SK-N-SH (cell line): ENCODE measurements around the gene TTC19. TPM values are rescaled to one million over a fixed set of nuclear protein-coding genes. Genes with fewer than 3 reads are reported as not detected.

Experiments
- CTCF ChIA-PET: fragments of 300-600, 350-600 bp; formaldehyde crosslinking; extraction: SDS; loops from one replicate; lab custom pipeline; 2021; lab: Yijun Ruan, JAX
- POLR2A ChIA-PET: fragments of 350-600 bp; sonication (Branson Sonifier 250); formaldehyde crosslinking; extraction: SDS; loops from one replicate; lab custom pipeline; 2020; ENCODE audit warnings: antibody characterized with exemption, inconsistent platforms; lab: Yijun Ruan, JAX
- DNase-seq: peaks from one replicate; pipeline ENCODE4 v3.0.0; 2012
- H2AFZ ChIP-seq: fragments of 200-600 bp; sonication (generic); 2 replicates; pipeline ENCODE4 v1.8.1; 2016; ENCODE audit warnings: antibody characterized with exemption, mild to moderate bottlenecking, low read depth
- H3F3A ChIP-seq: fragments of 200-600 bp; sonication (generic); replicated peaks from 2 replicates; pipeline ENCODE3; 2016; ENCODE audit warnings: antibody characterized with exemption, mild to moderate bottlenecking; ENCODE audit not compliant: insufficient read depth
- H3K27ac ChIP-seq, 2 experiments: fragments of 200-500 bp in 1 of 2; fragments of 200-600 bp in 1 of 2; sonication (Bioruptor generic) in 1 of 2; sonication (generic), shearing (Covaris generic) in 1 of 2; 2 replicates each; pipeline versions ENCODE4 v1.5.1 to v1.6.1; 2014 to 2016; ENCODE audit warnings: low read depth in 2 of 2, inconsistent platforms in 1 of 2, low read length in 1 of 2, mild to moderate bottlenecking in 1 of 2, mixed read lengths in 1 of 2
- H3K27me3 ChIP-seq: fragments of 200-600 bp; sonication (generic), shearing (Covaris generic); 2 replicates; pipeline ENCODE4 v1.6.1; 2016; ENCODE audit warnings: mixed run types; ENCODE audit not compliant: insufficient read depth
- H3K36me3 ChIP-seq, 2 experiments: fragments of 200-500 bp in 1 of 2; fragments of 200-600 bp in 1 of 2; sonication (Bioruptor generic) in 1 of 2; sonication (generic) in 1 of 2; replicated peaks in 1 of 2; 2 replicates each; pipeline versions ENCODE3 to v1.5.1; 2014 to 2016; ENCODE audit warnings: low read length in 1 of 2, mild to moderate bottlenecking in 1 of 2; ENCODE audit not compliant: insufficient read depth in 2 of 2, control insufficient read depth in 1 of 2
- H3K4me1 ChIP-seq, 2 experiments: fragments of 200-500 bp in 1 of 2; fragments of 200-600 bp in 1 of 2; sonication (Bioruptor generic) in 1 of 2; sonication (generic), shearing (Covaris generic) in 1 of 2; 2 replicates each; pipeline versions ENCODE4 v1.5.1 to v1.6.1; 2014 to 2016; ENCODE audit warnings: low read depth in 1 of 2, low read length in 1 of 2, mixed run types in 1 of 2; ENCODE audit not compliant: insufficient read depth in 2 of 2, control insufficient read depth in 1 of 2
- H3K4me2 ChIP-seq: fragments of 200-600 bp; sonication (generic), shearing (Covaris generic); 2 replicates; pipeline ENCODE4 v1.6.1; 2017; ENCODE audit warnings: mixed run types
- H3K4me3 ChIP-seq, 2 experiments: fragments of 200-500 bp in 1 of 2; fragments of 200-600 bp in 1 of 2; sonication (Bioruptor generic) in 1 of 2; sonication (generic), shearing (Covaris generic) in 1 of 2; 2 replicates each; pipeline versions ENCODE4 v1.5.1 to v1.8.1; 2014 to 2016; ENCODE audit warnings: low read depth in 2 of 2, inconsistent platforms in 1 of 2, low read length in 1 of 2, mild to moderate bottlenecking in 1 of 2, mixed read lengths in 1 of 2, moderate library complexity in 1 of 2
- H3K79me2 ChIP-seq: fragments of 200-600 bp; sonication (generic); 2 replicates; pipeline ENCODE4 v1.8.1; 2017; ENCODE audit warnings: mild to moderate bottlenecking; ENCODE audit not compliant: insufficient read depth
- H3K9ac ChIP-seq: fragments of 200-600 bp; sonication (generic); 2 replicates; pipeline ENCODE4 v1.6.1; 2017; ENCODE audit warnings: mixed run types
- H3K9me2 ChIP-seq: fragments of 200-600 bp; sonication (generic); 2 replicates; pipeline ENCODE4 v1.6.1; 2017; ENCODE audit warnings: mixed run types
- H3K9me3 ChIP-seq: fragments of 200-600 bp; sonication (generic); 2 replicates; pipeline ENCODE4 v1.6.1; 2017; ENCODE audit warnings: mixed run types, mild to moderate bottlenecking, moderate library complexity
- H4K20me1 ChIP-seq: fragments of 200-600 bp; sonication (generic); 2 replicates; pipeline ENCODE4 v1.6.1; 2017; ENCODE audit warnings: mild to moderate bottlenecking, mixed run types; ENCODE audit not compliant: insufficient read depth
- CHD2 ChIP-seq: fragments of 150-350 bp; IDR thresholded peaks from 2 replicates; pipeline ENCODE4 v1.6.1; 2018; ENCODE audit warnings: low read length; ENCODE audit not compliant: partially characterized antibody
- CTCF ChIP-seq: fragments of 200-600 bp; sonication (generic); IDR thresholded peaks from 2 replicates; pipeline ENCODE4 v1.6.1; 2017; ENCODE audit warnings: antibody characterized with exemption, mild to moderate bottlenecking, moderate library complexity
- EP300 ChIP-seq, 2 experiments: IDR thresholded peaks; 2 replicates each; pipeline versions ENCODE4 v1.4.0 to v1.6.1; 2012; ENCODE audit warnings: borderline replicate concordance in 1 of 2, low read depth in 1 of 2, low read length in 1 of 2
- FOSL2 ChIP-seq: IDR thresholded peaks from 2 replicates; pipeline ENCODE4 v1.4.0; 2012; ENCODE audit warnings: low read depth, mild to moderate bottlenecking, moderate library complexity, borderline replicate concordance
- GABPA ChIP-seq: IDR thresholded peaks from 2 replicates; pipeline ENCODE4 v1.4.0; 2012; ENCODE audit warnings: low read depth, mild to moderate bottlenecking
- JUND ChIP-seq: IDR thresholded peaks from 2 replicates; pipeline ENCODE4 v1.4.0; 2012
- MAX ChIP-seq: IDR thresholded peaks from 2 replicates; pipeline ENCODE4 v1.4.0; 2012; ENCODE audit warnings: low read depth
- MEF2A ChIP-seq: IDR thresholded peaks from 2 replicates; pipeline ENCODE4 v1.4.0; 2012; ENCODE audit warnings: low read depth, borderline replicate concordance
- NFIC ChIP-seq: IDR thresholded peaks from 2 replicates; pipeline ENCODE4 v1.4.0; 2012; ENCODE audit warnings: borderline replicate concordance
- NRF1 ChIP-seq: IDR thresholded peaks from 2 replicates; pipeline ENCODE4 v1.6.1; 2012; ENCODE audit warnings: low read depth, mild to moderate bottlenecking, low read length
- REST ChIP-seq: IDR thresholded peaks from 2 replicates; pipeline ENCODE4 v1.6.1; 2012; ENCODE audit warnings: mild to moderate bottlenecking, low read depth, low read length, moderate library complexity
- SIN3A ChIP-seq: IDR thresholded peaks from 2 replicates; pipeline ENCODE4 v1.6.1; 2012; ENCODE audit warnings: low read depth, mild to moderate bottlenecking, low read length, moderate library complexity, borderline replicate concordance
- SMC3 ChIP-seq: IDR thresholded peaks from 2 replicates; pipeline ENCODE4 v1.6.1; 2012; ENCODE audit warnings: low read depth, low read length, improper control_type of control experiment
- TCF12 ChIP-seq: IDR thresholded peaks from 2 replicates; pipeline ENCODE4 v1.4.0; 2012
- TEAD4 ChIP-seq: IDR thresholded peaks from 2 replicates; pipeline ENCODE4 v1.4.0; 2012; ENCODE audit warnings: mild to moderate bottlenecking, borderline replicate concordance; ENCODE audit not compliant: insufficient read depth
- USF1 ChIP-seq: IDR thresholded peaks from 2 replicates; pipeline ENCODE4 v1.4.0; 2012; ENCODE audit warnings: low read depth, borderline replicate concordance
- USF2 ChIP-seq: fragments of 150-350 bp; IDR thresholded peaks from 2 replicates; pipeline ENCODE4 v1.6.1; 2017; ENCODE audit warnings: antibody characterized with exemption, low read length, low read depth, borderline replicate concordance
- YY1 ChIP-seq: IDR thresholded peaks from 2 replicates; pipeline ENCODE4 v1.4.0; 2012; ENCODE audit warnings: low read depth, mild to moderate bottlenecking
- ZBTB33 ChIP-seq: IDR thresholded peaks from 2 replicates; pipeline ENCODE4 v1.4.0; 2012; ENCODE audit warnings: low read depth, borderline replicate concordance
- WGBS: methylation state at CpG from one replicate; pipeline ENCODE4 v1.1.6; 2017; ENCODE audit warnings: low lambda C conversion rate; 5-methylcytosine and 5-hydroxymethylcytosine counted together
- polyA plus RNA-seq, 3 experiments: library from polyadenylated mRNA; depleted of rRNA; stranded (reverse); fragments of >200 nt; gene quantifications; 2 replicates each; pipeline ENCODE4 v1.2.3, GENCODE V29; 2012

TTC19 gene
- polyA plus RNA-seq, 1 of the 3 experiments (the other 2 are of a cell fraction): 6.6 TPM

- H4K20me1 ChIP-seq: no peaks in the 10 kb centered on the region
- H3K36me3 ChIP-seq: peaks cover 8 to 11% of the 10 kb centered on the region in 2 experiments
- no peaks in the 10 kb centered on the region for H3K9me3 ChIP-seq
- peaks cover 5% of the 10 kb centered on the region for H3F3A ChIP-seq
- no peaks in the 10 kb centered on the region for H3K9me2 ChIP-seq
- no peaks in the 10 kb centered on the region; a peak in 1 of 4 replicates for H3K4me1 ChIP-seq
- no peak overlapping the region for H3K27ac ChIP-seq
- ChIA-PET CTCF (no interaction called here), POLR2A (no interaction called here)
- TF ChIP-seq SMC3 (no peak), FOSL2 (no peak), USF1 (no peak), MEF2A (no peak), SIN3A (no peak), GABPA (no peak), YY1 (no peak), CHD2 (no peak), TCF12 (no peak), MAX (no peak), REST (no peak), USF2 (no peak), JUND (no peak), NRF1 (no peak), ZBTB33 (no peak), NFIC (no peak), EP300 (IDR thresholded peaks at IDR 0.05; ENCODE audit: borderline replicate concordance in 1 of 2, low read depth in 1 of 2, low read length in 1 of 2) (no peak), CTCF (no peak), TEAD4 (no peak)
- H3K27me3 ChIP-seq: no peaks in the 10 kb centered on the region
- H3K79me2 ChIP-seq: no peaks in the 10 kb centered on the region
- no peak overlapping the region for H3K4me2 ChIP-seq
- WGBS: 97% methylated on average over 4 of the region's 4 CpGs
- DNase-seq: no peak
- H3K9ac ChIP-seq: no peak overlapping the region
- no peak overlapping the region for H3K4me3 ChIP-seq
- no peak overlapping the region for H2AFZ ChIP-seq
Measured at GRCh38 chr17:15972497-15972951, 27.1 kb upstream of the TTC19 start.
